Measurements from ENCODE around the gene TMEM154. TPM values are rescaled to one million over a fixed set of nuclear protein-coding genes. Genes with fewer than 3 reads are reported as not detected.

TMEM154 gene
- total RNA-seq, 1 donor from 2014 or later, result 120 TPM

DNA sequence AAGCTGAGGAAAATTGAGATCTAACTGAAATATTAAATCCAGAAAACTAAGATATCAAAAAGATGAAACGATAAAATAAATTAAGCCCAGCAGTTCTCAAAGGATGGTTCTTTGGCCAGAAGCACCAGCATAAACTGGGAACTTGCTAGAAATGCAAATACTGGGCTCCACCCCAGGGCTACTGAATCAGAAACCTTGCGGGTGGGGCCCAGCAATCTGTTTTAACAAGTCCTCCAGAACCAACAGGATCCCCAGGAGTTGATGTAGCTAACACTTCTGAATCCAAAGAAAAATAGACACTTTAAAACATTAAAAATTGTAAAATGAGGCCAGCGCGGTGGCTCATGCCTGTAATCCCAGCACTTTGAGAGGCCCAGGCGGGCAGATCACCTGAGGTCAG is 14.1 kb upstream of the TMEM154 start:
- peak; percentile 67 for ATAC-seq

DNA sequence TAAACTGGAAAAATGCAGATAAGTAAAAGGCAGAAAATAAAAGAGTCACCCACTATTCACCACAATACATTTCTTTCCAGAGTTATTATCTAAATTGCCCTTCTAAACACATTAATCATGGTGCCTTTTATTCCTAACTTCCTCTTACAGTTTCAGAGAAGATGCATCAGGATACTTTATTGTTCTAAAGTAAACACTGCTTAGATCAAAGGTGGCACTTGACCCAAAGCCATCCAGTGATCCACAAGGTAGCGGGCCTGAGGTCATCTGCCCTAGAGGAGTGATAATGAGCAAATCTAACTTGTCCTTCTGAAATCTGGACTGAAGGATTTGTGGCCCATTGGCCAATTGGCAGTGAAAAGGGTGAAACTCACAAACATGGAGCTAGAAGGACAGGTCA is 12.0 kb upstream of the TMEM154 start:
- no peak for ATAC-seq

DNA sequence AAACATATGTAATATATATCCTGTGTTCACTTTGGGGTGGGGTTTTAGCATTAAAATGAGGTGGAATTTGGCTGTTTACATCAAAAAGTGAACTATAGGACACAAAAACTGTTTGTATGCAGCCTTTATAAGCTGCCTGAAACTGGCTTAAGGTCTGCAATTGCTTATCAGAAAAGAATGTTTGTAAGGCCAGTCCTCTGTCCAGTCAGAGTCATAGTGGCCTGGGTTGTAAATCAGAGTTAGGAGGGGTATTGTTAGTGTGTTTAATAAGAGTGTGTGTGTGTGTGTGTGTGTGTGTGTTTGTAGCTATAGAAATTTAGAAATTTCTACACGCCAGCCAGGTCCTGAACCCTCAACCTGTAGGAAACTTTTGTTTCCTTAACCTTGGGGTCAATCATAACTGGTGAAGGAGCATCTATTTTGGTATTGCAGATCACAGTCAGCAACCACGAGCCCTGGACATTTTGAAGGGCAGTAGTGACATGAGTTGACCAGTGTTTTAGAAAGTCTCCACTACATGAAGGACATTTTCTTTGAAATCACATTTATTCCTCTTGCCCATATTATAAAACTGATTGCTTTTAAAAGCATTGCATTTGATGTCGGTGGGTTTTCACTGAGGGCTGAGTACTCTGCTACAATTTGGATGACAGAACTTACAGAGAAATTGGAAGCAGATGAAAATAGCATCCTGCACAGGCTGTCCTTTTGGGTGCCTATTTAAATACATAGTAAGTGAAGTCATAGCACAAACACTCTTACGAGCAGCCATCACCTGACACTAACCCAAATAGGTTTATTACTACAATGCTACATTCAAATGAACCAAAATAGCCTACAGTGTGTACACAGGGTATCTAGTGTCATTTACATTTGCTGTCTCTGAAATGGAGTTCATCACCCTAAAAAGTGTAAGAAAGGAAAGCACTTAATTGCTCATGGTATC is 11.2 kb upstream of the TMEM154 start:
- no peak for ATAC-seq

DNA sequence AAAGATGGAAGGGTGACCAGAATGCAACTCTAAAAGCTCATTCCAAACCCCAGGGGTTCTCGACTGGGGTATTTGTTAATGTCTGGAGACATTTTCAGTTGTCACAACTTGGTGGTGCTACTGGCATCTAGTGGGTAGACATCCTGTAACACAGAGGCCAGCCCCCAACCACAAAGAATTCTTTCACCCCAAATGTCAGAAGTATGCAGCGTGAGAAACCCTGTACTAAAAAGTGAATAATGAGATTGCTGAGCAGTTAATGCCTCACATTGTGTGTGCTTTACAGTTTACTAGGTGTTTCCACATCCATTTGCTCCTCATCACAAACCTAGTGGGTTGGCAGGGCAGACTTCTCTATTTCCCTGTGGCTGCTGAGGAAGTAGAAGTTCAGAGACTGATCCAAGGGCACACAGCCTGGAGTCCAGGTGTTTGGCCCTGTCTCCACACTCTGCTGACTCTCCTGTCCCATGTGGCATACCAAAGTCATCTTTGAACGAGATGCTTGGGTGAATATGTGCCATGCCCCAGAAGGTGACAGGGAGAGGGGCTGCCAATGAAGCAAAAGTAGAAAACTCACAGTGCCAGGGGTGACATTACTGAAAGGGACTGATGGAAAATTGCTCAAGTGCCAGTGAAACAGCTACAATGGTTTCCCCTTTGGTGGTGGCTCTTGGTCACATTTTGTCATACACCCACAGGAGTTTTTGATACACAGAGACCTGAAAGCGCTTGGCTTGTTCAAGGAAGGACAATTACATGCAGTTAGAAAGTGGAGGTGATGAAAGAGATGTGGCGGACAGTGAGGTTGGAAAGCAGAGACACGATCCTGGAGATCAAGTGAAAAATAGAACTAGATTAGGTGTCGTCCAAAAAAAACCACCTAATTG is 10.1 kb upstream of the TMEM154 start:
- no peak for ATAC-seq

DNA sequence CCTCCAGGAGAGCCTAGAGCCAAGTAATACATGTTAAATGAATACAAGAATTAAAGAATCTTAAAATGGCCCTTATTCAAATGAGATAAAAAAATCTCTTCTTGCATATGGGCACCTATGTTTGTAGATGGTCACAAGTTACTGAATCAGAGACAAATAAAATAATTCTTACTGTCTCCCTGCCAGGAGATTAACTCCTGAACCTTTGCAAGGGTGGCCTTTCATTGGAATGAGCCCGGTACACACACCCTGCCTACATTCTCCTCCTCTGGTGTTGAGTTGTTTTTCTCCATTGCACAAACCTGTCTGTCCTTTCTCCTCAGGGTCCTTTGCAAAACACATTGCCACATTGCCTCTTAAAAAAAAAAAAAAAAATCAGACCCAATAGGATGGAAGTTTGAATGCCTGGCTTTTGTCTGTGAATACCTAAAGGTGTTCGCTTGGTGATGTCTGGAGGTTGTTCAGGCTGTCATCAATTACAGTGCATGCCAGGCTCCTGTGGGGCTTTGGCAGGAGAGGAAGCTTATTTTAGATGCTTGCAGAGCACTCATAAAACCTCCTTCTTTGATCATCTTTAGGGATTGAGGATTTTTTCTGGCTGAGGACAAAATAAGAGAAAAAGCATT is 8.3 kb upstream of the TMEM154 start:
- ATAC-seq, result peak; percentile 53

DNA sequence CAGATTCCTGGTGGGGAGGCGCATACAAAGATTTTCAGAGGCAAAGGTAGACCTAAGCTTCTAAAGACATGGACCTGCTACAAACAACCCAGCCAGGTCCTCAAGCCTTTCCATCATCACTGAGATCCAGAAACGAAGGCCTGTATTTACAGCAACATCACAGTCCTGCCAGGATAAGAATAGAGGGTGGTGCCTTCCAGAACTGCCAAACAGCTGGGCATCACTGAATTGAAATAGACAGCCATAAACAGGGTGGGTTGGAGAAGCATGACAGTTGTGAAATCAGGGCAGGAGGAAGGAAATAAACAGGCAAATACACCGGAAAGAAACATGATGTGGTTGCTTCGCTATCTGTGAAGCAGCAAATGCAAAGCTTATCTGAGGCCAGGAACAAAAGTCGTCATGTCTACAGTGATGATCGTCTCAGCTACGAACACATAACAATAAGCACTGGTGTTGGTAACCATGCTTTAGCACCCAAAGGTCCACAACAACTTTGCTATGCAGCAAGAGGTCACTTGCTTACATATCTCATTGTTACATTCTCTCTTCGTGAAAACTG is 6.7 kb upstream of the TMEM154 start:
- ATAC-seq, result no peak

DNA sequence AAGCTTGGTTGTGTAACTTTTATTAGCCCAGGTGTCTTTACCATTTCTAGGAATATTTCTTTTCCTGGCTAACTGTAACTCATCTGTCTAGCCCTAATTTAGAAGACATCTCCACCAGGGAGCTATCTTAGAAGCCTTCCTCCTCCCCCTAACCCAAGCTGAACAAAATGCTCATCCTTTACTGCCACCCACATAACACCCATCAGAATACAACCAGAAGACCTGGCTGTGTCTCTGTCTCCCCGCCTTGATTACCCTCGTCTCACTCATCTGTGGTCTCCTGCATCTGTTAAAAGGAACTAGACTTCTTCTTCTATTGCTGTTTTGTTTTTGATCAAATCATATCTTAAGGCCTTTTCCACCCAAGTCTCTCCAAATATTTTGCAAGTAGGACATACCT is 4.8 kb upstream of the TMEM154 start:
- ATAC-seq, result no peak

DNA sequence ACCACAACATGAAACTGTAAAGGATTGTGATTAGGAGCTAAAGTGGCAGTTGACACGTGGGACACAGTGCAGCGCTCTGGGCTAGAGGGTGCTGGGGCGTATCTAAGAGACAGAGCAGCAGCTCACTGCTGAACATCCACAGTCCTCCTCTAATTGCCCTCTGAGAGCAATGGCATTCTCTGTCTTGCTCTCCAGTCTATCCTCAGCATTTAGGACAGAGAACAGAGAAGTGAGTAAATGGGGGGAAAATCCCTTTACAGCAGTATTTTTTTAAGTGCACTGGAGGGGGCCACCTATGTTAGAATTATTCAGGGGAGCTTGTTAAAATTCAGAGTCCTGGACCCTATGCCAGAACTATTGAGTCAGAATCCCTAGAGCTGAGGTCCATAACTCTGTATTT is 4.2 kb upstream of the TMEM154 start:
- no peak for ATAC-seq

DNA sequence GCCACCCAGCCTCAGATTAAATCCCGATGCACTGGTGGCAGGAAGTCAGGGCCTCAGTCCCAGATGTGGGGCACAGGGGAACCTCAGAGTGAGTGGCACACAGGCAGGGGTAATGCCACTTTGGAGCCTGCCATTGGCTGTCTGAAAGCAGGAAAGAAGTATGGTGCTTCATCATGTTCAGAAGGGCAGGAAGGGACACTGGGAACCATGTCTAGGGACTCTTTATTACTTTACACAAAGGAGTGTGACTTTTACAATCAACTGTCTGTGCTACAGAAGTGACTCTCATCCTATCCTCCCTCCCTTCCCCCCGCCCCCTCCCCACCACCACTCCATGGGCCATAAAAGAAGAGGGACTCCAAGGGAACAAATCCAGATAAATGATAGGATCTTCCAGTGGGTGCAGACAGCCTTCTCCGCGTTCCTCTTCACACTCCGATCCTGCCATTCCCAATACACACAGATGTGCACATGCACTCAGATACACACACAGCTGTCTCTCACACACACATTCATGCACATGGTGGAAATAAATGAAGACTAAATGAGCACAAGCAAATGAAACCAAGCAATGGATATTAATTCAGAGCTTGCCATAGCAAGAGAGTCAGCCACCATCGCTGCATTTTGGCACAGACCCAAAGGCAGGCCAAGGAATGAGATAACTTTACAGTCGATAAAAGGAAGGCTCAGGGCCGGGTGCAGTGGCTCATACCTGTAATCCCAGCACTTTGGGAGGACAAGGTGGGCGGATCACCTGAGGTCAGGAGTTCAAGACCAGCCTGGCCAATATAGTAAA is 2.5 kb upstream of the TMEM154 start:
- no peak for ATAC-seq

DNA sequence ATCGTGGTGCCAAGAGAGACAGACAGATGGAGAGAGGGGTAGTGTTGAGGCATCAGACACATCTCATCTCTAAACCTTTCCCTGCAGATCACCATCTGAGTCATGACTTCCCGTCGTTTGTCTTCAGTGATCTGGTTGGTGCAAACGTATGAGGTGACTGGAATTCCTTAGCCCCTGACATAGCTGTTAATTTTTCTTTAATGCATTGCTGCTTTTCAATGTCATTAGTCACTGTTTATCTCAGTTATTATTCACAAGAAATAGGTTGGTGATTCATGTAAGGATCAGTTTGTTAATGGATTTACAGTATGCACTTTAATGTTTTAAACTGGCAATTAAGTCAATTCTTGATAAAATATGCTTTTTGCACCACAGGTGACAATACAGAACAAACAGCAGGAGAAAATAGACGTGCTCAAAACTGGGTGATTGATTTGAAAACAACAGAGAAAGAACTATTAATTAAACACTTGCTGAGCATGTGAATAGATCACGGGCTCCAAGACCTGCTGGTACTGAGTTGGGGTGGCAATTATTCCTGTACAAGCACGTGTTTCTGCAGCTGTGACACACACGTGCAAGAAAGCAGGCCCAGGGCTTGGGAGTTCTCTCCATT is 1.3 kb upstream of the TMEM154 start:
- peak; percentile 75 for ATAC-seq

DNA sequence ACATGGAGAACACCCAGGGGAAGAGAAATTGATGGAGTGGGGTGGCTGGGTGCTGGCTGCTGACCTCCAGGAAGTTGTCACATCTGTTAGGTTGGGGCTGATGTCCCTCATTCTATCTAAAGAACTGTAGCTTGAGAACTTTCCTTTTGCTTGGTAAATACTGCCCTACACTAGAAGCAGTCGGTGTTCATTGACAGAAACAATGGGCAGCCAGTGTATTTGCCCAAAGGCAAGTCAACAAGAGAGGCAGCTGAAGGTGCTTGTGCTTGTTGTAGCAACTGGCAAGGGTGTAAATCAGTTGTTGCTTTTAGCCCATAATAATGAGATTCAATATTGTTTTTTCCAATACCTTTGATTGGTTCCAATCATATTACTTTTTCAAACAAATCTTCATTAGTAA is 956 bp downstream of the TMEM154 start:
- no peak for ATAC-seq

DNA sequence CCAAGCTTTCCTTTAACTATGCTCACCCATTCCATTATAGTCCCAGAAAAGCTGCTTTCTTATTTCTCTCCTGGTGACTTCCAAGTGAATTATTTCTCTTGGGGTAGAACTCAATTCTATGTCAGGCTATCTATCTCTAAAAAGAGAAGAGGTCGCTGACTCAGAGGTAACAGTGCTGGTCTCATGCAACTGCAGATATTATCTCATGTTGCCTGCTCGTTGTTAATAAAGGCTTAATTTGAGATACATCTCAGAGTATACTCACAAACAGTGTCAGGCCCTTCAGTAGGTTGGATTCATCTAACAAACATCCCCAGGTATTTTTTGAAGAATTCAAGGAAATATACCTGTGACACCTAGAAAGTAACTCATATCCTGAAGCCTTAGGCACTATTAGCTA is 2.7 kb downstream of the TMEM154 start:
- ATAC-seq, result no peak

DNA sequence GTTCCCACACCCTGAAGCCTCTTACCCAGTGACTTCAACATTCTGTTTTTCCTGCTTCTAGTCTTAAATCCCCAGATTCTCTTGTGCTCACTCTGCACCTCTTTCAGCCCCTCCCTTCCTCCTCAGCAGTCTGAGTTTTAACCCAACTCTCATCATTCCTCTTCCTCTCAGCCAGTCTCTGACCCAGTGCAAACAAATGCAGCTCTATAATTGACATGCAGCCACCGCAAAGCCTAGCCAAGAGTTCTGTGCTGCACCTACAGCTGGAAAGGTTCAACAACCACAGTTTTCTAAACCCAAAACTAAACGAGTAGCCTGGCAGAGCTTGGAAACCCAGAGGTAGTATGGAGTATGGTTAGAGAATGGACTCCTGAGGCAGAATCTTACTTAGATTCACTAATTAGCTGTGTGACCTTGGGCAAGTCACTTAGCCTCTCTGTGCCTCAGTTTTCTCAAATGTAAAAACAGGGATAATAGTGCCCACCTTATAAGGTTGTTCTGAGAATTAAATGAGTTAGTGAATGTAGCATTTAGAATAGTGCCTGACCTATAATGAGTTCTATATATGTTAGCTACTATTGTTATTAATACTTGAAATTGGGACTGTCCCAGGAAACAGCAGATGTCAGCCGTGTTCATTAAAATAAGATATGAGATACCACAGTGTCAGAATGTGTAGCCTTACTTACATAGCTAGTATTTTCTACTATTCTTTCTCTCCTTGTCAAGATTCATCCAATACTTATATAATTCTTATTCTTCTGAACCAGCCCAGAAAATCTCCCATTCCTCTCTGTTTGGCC is 3.5 kb downstream of the TMEM154 start:
- peak; percentile 39 for ATAC-seq

DNA sequence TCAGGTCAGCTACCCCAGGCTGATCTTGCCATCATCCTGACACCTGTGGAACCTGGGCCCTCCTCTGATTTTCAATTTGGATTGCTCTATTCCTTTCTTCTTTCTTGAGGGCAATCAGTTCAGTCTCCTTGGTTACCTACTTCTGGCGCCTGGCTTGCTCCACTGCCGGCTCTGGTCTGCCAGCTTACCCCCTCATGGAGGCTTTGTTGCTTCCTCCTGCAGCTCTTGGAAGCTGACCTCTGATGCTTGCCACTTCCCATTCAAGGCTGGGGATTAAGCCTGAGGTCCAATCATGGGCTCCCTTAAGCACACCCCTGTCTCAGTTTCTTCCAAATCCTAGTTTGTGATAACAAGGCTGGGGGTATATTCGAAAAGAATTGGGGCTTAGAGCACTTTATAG is 5.4 kb downstream of the TMEM154 start:
- no peak for ATAC-seq

DNA sequence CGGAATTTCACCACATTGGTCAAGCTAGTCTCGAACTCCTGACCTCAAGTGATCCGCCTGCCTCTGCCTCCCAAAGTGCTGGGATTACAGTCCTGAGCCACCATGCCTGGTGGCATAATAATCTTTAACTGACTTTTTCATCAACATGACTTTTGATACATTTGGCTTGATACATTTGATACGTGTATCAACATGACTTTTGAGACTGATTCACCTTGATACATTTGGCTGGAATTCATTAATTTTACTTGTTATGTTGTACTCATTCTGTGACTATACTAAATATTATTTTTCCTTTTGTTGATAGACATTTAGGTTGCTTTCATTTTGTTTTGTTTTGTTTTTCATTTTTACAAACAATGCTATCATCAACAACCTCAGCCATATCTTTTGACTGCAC is 6.3 kb downstream of the TMEM154 start:
- peak; percentile 39 for ATAC-seq

DNA sequence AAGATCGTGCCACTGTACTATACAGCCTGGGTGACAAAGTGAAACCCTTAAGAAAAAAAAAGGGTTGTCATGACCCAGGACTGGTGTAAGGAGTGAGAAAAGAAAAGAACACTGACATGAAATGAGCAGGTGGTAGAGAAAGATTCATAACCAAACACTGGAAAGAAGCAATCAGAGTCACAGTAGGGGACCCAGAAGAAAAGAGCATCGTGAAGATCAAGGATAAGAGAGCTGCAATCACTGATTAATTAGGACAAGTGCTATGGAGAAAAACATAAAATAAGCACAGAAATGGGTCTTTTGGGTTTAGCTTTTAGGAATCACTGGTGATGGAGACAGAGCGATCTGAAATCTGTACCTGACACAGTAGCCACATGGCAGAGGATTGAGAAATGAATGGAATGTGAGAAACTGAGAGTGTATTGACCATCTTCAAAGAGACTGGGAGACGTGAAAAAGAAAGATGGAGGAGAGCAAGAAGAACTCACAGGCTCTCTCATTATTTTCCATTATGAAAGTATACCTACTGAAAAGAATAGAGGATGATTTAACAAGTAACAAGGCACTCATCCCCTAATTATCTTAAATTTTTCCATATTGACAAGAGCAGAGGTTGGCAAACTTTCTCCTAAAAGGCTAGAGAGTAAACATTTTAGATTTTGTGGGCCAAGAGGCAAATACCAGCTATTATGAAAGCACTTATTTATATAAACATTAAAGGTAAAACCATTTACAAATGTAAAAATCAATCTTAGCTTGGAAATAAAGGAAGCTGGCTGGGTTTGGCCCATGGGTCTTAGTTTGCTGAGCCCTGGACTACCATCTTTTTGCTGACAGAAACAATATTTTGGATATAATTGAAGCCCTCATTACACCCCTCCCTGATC is 7.3 kb downstream of the TMEM154 start:
- ATAC-seq, result no peak

DNA sequence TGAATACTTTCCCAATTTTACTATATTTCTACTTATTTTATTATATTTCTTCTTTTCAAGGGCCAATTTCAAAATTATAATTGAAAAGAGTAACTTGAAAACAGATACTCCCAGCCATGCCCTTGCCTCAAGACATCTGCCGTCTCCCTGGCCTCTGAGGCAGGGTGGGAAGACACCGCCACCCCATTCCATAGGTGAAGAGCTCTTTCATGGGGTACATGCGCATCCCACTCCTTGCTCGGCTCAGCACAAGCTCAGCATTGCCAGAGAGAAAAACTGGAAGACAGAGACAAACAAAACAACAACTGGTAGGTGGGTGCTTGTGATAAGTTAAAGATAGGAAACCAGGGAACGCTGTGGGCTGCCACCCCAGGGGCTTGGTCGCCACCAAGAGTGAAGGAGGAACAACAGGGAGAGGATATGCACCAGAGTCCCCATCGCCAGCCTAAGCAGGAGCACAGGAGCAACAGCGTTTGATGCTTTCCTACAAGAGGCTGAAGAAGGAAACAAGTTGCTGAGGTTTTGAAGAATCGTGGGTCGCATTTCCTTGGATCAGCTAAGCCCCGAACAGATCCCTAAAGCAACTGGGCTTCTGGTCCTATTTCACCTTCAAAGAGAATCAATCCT is 11.3 kb downstream of the TMEM154 start:
- ATAC-seq, result no peak

DNA sequence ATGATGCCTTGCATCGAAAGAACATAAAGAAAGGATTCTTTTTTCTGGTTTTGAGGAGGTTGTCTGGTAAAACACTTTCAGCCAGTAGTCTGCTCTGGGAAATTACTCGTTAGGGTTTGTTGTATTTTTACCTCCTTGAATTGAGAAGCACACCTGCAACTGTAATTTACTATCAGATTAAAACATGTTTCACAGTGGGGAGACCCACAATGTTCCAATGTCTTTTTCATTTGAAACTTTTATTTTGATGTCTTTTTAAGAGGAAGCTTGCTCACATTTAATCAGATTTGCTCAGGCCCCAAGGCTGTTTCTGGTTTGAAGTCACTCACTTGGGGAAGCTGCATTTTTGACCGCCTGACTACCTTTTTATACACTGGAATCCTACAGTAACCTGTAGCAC is 12.0 kb downstream of the TMEM154 start:
- no peak for ATAC-seq

DNA sequence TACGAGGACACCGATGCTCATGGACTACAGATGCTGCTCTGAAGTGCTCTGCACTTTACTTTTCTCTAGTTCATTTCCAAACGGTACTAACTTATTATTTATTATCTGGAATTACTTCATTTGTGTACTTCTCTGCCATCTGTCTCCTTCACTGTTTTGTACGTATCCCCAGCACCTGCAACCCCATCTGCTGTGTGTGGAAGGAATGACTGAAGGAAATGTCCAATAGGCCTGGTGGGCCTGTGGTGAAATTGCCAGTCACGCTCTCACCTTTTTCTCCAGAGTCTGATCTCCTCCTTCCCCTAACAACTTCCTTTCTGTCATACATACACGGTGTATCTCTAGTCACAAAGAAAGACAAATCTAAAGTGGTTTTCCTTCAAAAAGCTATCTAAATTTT is 12.9 kb downstream of the TMEM154 start:
- no peak for ATAC-seq
